Prostate gland (tissue), 2 donors: ENCODE results near the gene MPHOSPH9.

Experiments used
- CTCF ChIP-seq, 4 experiments: fragments of 200-600 bp in 2 of 4; fragments of 450-650 bp in 2 of 4; sonication (generic) in 2 of 4; IDR thresholded peaks; 1 replicate in 3 of 4; 2 replicates in 1 of 4; pipeline ENCODE4 v1.5.1; 2016 to 2019; ENCODE audit warnings: antibody characterized with exemption in 4 of 4, mild to moderate bottlenecking in 2 of 4, moderate library complexity in 2 of 4
- POLR2A ChIP-seq: fragments of 450-650 bp; IDR thresholded peaks from one replicate; pipeline ENCODE4 v1.6.1; 2016; ENCODE audit warnings: antibody characterized with exemption, mild to moderate bottlenecking
- POLR2AphosphoS5 ChIP-seq: sonication (generic); formaldehyde crosslinking; IDR thresholded peaks from one replicate; pipeline ENCODE4 v1.6.1; 2017; ENCODE audit warnings: antibody characterized with exemption

- TF ChIP-seq CTCF (IDR thresholded peaks at IDR 0.05) (no peak), POLR2A (no peak), POLR2AphosphoS5 (no peak)
These were observed 98.1 kb downstream of the MPHOSPH9 start for GRCh38 chr12:123134826-123135225.
